OCI-LY1 (cell line): ENCODE measurements around the gene KIAA1614.

Experiments
- H2AFZ ChIP-seq: fragments of 200-600 bp; sonication (generic), shearing (Covaris generic); 2 replicates; pipeline ENCODE4 v1.6.0; 2014; ENCODE audit warnings: antibody characterized with exemption, mild to moderate bottlenecking, low read length
- H3F3A ChIP-seq: fragments of 200-600 bp; sonication (generic), shearing (Covaris generic); 2 replicates; pipeline ENCODE4 v1.6.0; 2014; ENCODE audit warnings: mild to moderate bottlenecking, antibody characterized with exemption, low read length, moderate library complexity; ENCODE audit not compliant: insufficient read depth
- H3K27ac ChIP-seq: fragments of 200-600 bp; sonication (generic); 2 replicates; pipeline ENCODE4 v1.5.1; 2014; ENCODE audit warnings: low read length, mixed run types, mild to moderate bottlenecking, low read depth; ENCODE audit not compliant: poor library complexity, severe bottlenecking
- H3K27me3 ChIP-seq: fragments of 200-600 bp; sonication (generic); 2 replicates; pipeline ENCODE4 v1.6.0; 2014; ENCODE audit warnings: antibody characterized with exemption, mild to moderate bottlenecking, low read length, moderate library complexity; ENCODE audit not compliant: insufficient read depth
- H3K36me3 ChIP-seq: fragments of 200-600 bp; sonication (generic); 2 replicates; pipeline ENCODE4 v1.6.1; 2014; ENCODE audit warnings: mild to moderate bottlenecking, antibody characterized with exemption, low read length, moderate library complexity, mixed read lengths; ENCODE audit not compliant: insufficient read depth
- H3K4me1 ChIP-seq: fragments of 200-600 bp; sonication (generic); 2 replicates; pipeline ENCODE4 v1.5.1; 2014; ENCODE audit warnings: mild to moderate bottlenecking, low read length, moderate library complexity; ENCODE audit not compliant: insufficient read depth, severe bottlenecking
- H3K4me2 ChIP-seq: fragments of 200-600 bp; sonication (generic), shearing (Covaris generic); 2 replicates; pipeline ENCODE4 v1.6.1; 2014; ENCODE audit warnings: low read length
- H3K4me3 ChIP-seq: fragments of 200-600 bp; sonication (generic); 2 replicates; pipeline ENCODE4 v1.5.1; 2014; ENCODE audit warnings: low read length, low read depth, mild to moderate bottlenecking, mixed read lengths; ENCODE audit not compliant: poor library complexity, severe bottlenecking
- H3K79me2 ChIP-seq: fragments of 200-600 bp; shearing (Covaris generic); 2 replicates; pipeline ENCODE4 v1.6.1; 2016; ENCODE audit warnings: mixed run types, low read length, mixed read lengths; ENCODE audit not compliant: insufficient read depth
- H3K9ac ChIP-seq: fragments of 200-600 bp; sonication (generic), shearing (Covaris generic); 2 replicates; pipeline ENCODE4 v1.6.1; 2014; ENCODE audit warnings: mild to moderate bottlenecking, low read length, mixed read lengths
- H3K9me2 ChIP-seq: fragments of 200-600 bp; sonication (generic), shearing (Covaris generic); 2 replicates; pipeline ENCODE4 v1.6.1; 2014; ENCODE audit warnings: low read depth, mild to moderate bottlenecking, low read length, mixed read lengths
- H3K9me3 ChIP-seq: fragments of 200-600 bp; shearing (Covaris generic); 2 replicates; pipeline ENCODE4 v1.6.1; 2014; ENCODE audit warnings: low read length, mixed read lengths
- H4K20me1 ChIP-seq: fragments of 200-600 bp; sonication (generic), shearing (Covaris generic); 2 replicates; pipeline ENCODE4 v1.6.0; 2016; ENCODE audit warnings: mild to moderate bottlenecking, low read length; ENCODE audit not compliant: insufficient read depth
- EZH2 ChIP-seq: fragments of 200-600 bp; sonication (generic), shearing (Covaris generic); IDR thresholded peaks from 2 replicates; pipeline ENCODE4 v1.8.0; 2017; ENCODE audit warnings: borderline replicate concordance, mixed run types, mild to moderate bottlenecking, antibody characterized with exemption, low read length, moderate library complexity, mixed read lengths
- TF ChIP-seq, protein P1 (sequence below): fragments of 200-600 bp; sonication (generic), shearing (Covaris generic); IDR thresholded peaks from 2 replicates; pipeline ENCODE4 v1.5.1; 2017; ENCODE audit warnings: mild to moderate bottlenecking, antibody characterized with exemption, low read length, moderate library complexity, mixed read lengths

Gene KIAA1614

DNA sequence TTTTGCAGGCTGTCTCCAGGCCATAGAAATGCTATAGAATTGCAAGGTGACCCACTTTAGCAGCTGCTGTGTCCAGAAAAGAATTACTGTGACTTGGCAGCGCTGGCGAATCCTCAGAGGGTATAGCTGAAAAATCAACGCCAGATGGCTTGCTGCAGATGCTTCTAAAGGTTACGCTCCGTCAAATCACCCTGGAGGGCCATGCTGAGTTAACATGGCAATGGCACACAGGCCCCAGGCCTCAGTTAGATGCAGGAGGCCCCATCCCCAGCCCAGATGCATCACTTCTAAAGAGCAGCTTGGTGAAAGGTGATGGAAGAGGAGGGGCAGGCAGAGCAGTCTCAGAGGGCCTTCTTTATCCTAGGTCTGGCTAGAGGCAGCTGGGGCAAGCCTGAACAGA is 18.0 kb downstream of the KIAA1614 start:
- Histone ChIP-seq H3K4me1 (peaks cover 14% of the 10 kb centered on the region), H3K36me3 (no peaks in the 10 kb centered on the region), H4K20me1 (no peaks in the 10 kb centered on the region), H3K27me3 (no peaks in the 10 kb centered on the region), H3K9me3 (no peaks in the 10 kb centered on the region), H3F3A (no peaks in the 10 kb centered on the region), H3K79me2 (no peaks in the 10 kb centered on the region), H3K4me2 (no peak overlapping the region), H2AFZ (no peak overlapping the region), H3K4me3 (no peak overlapping the region), H3K9me2 (no peaks in the 10 kb centered on the region), H3K9ac (no peak overlapping the region), H3K27ac (no peak overlapping the region)
- TF ChIP-seq, protein P1, sequence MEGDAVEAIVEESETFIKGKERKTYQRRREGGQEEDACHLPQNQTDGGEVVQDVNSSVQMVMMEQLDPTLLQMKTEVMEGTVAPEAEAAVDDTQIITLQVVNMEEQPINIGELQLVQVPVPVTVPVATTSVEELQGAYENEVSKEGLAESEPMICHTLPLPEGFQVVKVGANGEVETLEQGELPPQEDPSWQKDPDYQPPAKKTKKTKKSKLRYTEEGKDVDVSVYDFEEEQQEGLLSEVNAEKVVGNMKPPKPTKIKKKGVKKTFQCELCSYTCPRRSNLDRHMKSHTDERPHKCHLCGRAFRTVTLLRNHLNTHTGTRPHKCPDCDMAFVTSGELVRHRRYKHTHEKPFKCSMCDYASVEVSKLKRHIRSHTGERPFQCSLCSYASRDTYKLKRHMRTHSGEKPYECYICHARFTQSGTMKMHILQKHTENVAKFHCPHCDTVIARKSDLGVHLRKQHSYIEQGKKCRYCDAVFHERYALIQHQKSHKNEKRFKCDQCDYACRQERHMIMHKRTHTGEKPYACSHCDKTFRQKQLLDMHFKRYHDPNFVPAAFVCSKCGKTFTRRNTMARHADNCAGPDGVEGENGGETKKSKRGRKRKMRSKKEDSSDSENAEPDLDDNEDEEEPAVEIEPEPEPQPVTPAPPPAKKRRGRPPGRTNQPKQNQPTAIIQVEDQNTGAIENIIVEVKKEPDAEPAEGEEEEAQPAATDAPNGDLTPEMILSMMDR: no peak

DNA sequence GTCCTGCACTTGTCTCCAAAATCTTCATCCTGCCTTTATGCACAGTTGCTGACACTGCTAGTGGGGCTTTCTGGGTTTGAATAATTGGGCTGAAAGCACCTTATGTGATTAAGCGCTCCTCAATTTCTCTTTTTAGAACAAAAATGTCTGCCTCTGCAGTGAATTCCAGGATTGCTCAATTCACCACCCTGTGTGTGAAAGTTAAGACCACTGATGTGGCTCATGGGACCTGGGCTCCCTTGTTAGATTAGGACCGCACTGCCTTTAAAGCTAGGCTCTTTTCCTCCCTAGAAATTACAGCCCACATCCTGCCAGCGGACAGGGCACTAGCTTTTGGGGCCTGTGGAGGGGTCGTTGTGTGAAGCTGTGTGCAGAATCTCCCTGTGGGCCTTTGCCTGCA is 18.8 kb downstream of the KIAA1614 start:
- Histone ChIP-seq H3K9ac (no peak overlapping the region), H3K4me1 (peaks cover 18% of the 10 kb centered on the region), H3K4me2 (no peak overlapping the region), H3K9me2 (no peaks in the 10 kb centered on the region), H3K27ac (no peak overlapping the region), H3K27me3 (no peaks in the 10 kb centered on the region), H3K4me3 (no peak overlapping the region), H3K79me2 (no peaks in the 10 kb centered on the region), H4K20me1 (no peaks in the 10 kb centered on the region), H2AFZ (no peak overlapping the region), H3K9me3 (no peaks in the 10 kb centered on the region), H3K36me3 (no peaks in the 10 kb centered on the region), H3F3A (no peaks in the 10 kb centered on the region)
- TF ChIP-seq, protein P1: no peak
- no peak for TF ChIP-seq EZH2

DNA sequence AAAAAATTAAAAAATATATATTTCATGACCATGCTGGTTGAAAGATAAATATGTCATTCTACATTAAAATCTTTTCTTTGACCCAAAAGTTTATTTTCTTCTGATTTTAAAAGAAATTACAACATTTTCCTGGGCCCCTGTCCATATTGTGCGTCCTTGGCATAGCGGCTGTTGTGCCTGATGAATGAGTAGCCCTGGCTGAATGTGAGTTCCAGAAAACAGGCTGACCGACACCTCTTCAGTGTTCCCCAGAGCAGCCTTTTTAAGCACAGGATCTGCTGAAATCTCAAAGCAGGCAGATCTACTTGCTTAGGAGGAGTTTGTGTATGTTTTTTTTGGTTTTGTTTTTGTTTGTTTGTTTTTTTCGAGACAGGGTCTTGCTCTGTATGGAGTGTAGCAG is 19.7 kb downstream of the KIAA1614 start:
- Histone ChIP-seq H3K27ac (no peak overlapping the region), H3K9ac (no peak overlapping the region), H3K9me3 (no peaks in the 10 kb centered on the region), H3K27me3 (no peaks in the 10 kb centered on the region), H3K79me2 (no peaks in the 10 kb centered on the region), H3K4me1 (peaks cover 18% of the 10 kb centered on the region), H3K9me2 (no peaks in the 10 kb centered on the region), H2AFZ (no peak overlapping the region), H3K4me2 (no peak overlapping the region), H3K4me3 (no peak overlapping the region), H3K36me3 (no peaks in the 10 kb centered on the region), H3F3A (no peaks in the 10 kb centered on the region), H4K20me1 (no peaks in the 10 kb centered on the region)
- no peak for TF ChIP-seq EZH2
- TF ChIP-seq, protein P1: no peak
